SKM-1 (cell line): Measurements from ENCODE around the gene MOB2.
"Not testable (repeated sequence)": the region's sequence is repeated elsewhere in the genome, so short reads cannot be mapped to it uniquely, and the experiment has no call there.

Experiments used
- DNase-seq: peaks from one replicate; lab custom pipeline; 2025; ENCODE audit not compliant: unreplicated experiment; lab: John Stamatoyannopoulos, UW

Gene MOB2

DNA sequence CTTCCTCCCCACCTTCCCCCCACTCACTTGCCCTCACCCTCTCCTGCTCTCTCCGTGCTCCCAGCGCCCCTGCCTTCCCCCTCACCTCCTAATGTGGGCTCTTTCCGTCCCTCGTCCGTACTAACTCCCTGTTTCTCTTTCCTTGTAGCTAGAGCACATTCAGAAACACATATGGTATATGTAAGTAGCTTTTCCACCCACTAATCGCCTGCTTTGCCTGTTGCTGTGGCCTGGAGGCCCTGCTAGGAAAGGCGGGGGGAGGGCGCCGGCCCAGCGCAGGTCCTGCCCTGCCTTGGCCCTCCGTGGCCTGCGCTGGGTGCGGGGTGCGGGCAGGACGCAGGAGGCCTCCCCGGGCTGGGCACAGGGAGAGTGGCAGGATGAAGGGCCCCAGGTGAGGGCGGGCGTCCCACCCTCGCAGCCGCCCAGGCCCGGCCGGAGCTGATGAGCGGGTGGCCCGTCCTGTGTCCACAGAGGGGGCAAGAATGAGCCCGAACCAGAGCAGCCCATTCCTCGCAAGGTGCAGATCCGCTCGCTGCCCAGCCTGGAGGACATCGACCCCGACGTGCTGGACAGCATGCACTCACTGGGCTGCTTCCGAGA, 41.7 kb downstream of the MOB2 start:
- no peak for DNase-seq

DNA sequence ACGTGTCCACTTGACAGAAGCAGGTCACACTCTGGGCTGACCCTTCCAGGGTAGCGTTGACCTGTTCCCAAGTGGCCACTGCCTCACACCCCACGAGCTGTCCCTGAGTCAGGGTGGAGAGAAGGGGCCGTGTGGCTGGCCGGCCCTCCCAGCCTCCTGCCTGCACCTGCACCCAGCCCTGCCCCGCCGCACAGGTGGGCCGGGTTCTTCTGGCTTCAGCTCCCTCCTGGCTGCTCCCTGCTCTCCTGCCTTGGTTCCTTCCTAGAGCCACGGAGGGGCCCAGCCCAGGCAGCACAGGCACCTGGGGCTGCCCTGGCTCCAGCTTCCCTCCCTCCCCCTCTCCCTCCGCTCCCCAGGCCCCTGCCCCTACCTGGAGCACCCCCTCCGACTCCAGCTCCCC, 42.3 kb downstream of the MOB2 start:
- no peak for DNase-seq

DNA sequence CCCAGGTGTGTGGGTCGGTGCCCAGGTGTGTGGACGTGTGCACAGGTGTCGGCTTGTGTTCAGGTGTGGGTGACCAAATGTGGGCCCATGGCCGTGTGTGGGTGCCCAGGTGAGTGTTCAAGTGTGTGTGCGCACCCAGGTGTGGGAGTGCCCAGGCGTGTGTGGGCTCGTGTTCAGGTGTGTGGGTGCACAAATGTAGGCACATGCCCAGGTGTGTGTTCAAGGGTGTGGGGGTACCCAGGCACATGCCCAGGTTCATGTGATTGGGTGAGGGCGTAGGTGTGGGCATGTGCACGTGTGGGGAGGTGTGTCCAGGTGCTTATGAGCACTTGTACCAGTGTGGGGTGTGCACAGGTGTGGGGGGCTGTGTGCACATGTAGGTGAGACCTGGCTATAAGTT, 42.8 kb downstream of the MOB2 start:
- DNase-seq = no peak

DNA sequence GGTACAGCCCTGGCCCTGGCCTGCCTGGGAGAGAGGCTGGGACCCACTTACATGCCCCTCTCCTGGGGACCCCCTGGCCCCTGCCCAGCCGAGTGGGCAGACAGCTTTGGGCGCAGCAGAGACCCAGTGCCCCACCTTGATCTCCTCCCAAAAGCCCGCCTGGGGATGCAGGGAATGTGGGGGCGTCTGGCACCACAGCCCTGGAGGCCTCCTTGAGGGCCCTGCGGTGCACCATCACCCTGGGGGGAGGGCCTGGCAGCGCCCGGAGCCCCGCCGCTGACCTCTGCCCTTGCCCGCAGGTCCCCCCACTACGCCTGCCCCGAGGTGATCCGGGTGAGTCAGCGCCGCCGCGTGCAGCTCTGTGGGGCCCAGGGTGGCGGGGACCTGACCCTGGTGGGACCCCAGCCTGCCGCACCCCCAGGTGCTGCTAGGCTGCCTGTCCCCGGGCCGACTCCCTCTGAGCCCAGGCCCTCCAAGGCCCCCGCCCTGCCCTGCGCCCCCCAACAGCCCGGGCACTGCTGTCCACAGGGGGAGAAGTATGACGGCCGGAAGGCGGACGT, 43.7 kb downstream of the MOB2 start:
- DNase-seq = no peak

DNA sequence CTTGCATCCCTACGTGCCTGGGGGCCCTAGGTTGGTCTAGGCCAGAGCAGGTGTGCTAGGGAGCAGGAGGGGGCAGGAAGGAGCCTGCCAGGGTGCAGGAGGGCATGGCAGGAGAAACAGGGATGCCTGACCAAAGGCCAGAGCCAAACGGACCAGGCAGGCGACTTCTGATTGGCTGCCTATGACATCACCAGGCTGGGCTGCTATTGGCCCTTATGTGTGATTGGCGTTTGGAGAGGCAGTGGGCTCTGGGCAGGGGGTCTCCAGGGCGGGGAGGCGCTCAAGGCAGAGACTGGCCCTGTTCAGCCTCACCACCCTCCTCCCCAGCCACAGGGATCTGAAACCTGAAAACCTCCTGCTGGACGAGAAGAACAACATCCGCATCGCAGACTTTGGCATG, 44.4 kb downstream of the MOB2 start:
- no peak for DNase-seq

DNA sequence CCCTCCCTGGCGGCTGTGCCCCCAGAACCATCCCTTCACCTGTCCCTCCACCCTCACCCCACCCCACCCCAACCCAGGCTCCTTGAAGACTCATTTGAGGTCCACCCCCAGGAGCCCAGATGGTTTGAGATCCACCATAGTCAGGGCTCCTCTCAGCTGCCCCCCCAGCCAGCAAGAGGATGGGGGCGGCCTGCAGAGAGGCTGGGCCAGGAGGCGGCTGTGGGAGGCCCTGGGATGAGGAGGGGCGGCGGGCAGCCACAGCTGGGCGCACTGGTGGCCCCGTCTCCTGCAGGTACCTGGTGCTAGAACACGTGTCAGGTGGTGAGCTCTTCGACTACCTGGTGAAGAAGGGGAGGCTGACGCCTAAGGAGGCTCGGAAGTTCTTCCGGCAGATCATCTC, 46.1 kb downstream of the MOB2 start:
- DNase-seq = no peak

DNA sequence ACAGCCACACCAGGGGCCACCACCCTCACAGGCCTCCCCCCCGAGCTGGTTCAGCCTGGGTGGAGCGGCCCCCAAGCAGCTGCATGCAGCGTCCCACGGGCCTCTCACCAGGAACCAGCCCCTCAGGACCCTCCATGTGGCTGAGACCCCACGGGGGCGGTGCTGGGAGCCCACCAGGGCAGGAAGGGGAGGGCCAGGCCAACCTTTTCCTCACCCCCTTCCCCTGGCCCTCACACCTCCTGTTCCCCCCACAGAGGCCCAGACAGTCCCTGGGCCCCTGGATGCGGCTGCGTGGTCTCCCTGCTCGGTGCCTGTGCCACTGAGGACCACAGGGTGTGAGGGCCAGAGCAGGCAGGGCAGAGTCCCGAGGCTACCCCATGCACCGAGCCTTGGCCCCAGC, 46.5 kb downstream of the MOB2 start:
- no peak for DNase-seq

DNA sequence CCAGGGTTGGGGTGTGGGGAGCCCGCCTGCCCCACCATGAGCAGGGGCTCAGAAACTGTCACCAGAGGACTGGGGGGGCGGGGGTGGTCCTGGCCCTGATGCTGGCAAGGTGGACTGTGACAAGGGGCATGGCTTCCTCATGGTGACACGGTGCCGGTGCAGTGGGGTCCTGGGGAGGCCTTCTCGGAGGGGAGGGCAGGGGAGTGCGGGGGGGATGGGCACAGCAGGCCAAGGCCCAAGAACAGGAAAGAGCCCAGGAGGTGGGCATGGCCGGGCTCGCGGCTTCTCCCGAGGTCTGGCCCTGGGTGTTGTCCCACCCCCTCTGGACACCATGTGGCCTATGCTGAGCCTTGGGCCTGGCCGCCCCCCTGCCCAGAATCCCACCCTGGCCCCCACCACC, 47.2 kb downstream of the MOB2 start:
- no peak for DNase-seq

DNA sequence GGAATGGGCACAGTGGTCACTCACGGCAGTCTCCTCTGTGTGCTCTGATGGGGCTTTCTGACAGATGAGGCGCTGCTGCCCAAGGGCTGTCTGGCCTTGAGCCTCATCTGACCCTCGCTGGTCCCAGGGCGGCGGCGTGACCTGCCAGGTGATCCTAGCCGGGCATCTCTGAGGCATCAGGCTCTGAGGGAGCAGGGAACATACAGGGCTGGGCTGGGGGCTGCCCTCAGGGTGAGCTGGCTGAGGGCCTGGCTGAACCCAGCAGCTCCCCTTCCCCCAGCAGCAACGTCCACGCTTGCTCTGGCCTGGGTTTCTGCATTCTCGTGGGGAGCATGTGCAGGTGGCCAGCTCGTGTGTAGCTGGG, 47.6 kb downstream of the MOB2 start:
- DNase-seq = no peak

DNA sequence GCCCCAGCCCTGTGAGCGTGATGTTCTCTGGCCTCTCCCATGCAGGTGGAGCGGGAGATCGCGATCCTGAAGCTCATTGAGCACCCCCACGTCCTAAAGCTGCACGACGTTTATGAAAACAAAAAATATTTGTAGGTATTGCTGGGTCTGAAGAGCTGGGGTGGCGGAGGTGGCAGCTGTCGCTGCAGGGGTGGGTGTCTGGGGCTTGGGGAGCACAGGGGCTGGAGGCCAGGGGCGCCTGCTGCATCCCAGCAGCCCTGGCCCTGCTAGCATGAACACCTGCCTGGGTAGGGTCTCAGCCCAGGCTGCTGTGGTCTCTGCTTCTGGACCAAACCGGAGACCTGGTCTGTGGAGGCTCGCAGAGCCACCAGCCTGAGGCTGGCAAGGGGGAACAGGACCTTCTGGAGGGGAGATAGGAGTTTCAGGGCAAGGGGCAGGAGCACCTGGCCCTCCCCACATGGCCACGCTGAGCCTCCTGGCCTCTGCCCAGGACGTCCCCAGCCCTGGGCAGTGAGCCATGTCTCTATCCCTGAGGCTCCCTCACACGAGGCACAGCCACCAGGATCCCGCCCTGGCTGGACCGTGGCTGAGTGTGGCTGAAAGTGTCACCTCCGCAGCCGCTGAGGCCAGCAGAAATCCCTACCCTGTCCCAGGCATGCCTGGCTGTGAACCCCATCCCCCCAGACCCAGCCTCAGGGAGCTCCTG, 48.2 kb downstream of the MOB2 start:
- DNase-seq = no peak

DNA sequence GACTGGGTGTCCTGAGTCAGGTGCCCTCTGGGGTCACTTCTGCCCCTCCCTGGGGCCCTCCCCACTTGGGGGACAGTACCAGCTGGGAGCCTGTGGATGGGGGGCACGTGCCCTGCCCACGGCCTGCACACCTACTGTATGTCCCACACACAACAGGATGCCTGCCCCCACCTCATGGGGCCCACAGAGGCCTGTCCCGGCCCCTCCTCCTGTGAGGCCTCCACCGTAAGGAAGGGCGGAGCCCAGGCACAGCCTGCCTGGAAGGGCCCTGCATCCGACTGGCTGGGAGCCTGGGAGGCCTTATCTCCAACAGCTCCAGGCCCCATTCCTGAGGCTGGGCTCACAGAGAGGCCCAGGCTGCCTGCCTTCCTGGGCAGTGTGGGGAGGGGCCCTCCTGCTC, 49.1 kb downstream of the MOB2 start:
- no peak for DNase-seq

DNA sequence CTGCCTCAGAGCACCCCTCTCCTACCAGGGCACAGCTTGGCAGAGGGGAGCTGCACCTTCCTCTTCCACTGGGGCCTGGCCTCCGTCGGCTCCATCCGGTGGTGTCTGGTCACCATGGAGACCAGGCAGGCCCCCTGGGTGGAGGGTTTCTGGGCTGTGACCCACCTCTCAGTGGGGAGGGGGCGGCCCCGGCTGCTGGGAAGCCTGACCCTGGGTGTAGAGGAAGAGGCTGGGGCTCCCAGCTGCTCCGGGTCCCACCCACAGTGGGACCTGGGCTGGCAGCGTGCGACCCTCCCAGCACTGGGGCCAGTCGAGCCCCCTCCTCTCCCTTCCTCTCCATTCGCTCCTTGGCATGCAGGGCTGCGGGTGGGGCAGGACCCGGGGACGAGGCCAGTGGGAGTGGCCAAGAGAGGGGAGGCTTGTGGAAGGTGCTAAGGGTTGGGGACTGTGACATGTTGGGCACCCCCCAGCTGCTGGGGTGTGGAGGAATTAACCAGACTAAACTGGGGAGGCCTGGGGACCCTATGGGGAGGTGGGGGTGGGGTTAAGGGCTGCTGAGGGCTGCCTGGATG, 50.0 kb downstream of the MOB2 start:
- DNase-seq = no peak

DNA sequence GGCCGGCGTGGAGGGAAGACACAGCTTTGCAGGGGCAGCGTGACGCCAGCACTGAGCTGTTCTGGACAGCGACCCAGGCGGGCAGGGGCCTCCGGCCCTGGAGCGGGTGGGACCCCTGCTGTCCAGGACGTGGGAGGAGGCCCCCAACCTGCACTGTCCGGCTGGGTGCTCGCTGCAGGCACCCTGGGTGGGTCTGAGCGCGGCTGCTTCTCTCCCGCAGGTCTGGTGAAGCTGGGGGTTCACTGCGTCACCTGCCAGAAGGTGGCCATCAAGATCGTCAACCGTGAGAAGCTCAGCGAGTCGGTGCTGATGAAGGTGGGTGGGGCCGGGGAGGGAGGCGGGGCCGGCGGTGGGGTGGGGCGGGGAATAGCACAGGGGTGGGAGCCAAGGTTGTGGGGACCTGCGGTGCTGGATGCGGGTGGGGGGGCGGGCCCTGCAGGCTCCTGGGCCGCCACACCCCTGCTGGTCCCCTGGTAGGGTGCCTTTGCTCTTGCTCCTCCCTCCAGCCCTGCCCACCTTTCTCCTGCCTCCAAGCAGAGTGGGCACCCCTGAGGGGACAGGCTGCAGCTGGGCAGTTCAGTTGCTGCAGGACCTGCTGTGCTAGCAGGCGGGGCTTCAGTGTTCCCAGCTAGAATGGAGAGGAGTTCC, 50.6 kb downstream of the MOB2 start:
- DNase-seq = no peak

DNA sequence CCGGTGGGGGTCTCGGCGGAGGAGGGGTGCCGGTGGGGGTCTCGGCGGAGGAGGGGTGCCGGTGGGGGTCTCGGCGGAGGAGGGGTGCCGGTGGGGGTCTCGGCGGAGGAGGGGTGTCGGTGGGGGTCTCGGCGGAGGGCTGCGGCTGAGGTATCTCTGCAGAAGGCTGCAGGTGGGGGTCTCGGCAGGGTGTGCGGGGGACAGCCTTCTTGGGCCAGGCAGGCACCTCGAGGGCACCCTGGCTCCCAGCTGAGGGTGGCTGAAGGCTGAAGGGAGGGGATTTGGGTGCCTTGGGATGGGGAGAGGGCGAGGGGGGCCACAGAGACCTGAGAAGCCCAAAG, 51.1 kb downstream of the MOB2 start:
- DNase-seq = not testable (repeated sequence)

DNA sequence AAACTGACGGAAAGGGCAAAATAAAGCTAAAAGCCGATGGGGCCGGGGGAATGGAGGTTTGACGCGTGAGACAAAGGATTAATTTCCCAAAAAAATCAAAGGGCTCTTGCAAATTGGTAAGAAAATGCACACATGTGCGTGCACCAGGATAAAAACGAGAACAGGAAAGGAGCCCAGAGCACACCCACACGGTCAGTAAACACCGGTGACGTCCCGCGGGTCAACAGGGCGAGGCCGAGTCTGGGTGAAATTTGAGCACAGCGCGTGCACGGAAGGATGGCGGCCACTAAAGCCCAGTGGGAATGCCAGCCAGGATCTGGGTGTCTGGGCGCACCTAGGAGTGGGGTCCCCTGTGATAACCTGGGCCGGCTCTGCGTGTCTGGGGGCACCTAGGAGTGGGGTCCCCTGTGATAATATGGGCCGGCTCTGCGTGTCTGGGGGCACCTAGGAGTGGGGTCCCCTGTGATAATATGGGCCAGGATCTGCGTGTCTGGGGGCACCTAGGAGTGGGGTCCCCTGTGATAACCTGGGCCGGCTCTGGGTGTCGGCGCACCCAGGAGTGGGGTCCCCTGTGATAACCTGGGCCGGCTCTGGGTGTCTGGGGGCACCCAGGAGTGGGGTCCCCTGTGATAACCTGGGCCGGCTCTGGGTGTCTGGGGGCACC, 52.5 kb downstream of the MOB2 start:
- DNase-seq = no peak

DNA sequence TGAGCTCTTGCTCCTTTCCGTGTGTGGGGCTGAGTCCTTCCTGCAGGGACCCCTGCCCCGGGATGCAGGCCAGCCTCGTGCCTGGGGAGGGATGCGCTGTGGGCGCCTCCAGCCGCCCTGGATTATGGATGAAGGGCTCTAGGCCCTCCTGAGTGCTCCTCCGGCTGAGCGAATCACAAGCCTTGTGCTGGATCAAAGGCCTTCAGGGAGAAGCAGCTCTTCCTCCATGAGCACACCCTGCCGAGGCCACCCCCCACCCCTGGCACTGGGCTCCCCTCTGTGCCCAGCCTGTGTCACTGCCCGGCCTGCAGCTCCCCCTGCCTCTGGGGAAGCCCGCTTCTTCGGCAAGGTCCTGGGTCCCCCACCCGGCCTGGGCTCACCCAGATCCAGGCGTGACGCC, 53.0 kb downstream of the MOB2 start:
- no peak for DNase-seq

DNA sequence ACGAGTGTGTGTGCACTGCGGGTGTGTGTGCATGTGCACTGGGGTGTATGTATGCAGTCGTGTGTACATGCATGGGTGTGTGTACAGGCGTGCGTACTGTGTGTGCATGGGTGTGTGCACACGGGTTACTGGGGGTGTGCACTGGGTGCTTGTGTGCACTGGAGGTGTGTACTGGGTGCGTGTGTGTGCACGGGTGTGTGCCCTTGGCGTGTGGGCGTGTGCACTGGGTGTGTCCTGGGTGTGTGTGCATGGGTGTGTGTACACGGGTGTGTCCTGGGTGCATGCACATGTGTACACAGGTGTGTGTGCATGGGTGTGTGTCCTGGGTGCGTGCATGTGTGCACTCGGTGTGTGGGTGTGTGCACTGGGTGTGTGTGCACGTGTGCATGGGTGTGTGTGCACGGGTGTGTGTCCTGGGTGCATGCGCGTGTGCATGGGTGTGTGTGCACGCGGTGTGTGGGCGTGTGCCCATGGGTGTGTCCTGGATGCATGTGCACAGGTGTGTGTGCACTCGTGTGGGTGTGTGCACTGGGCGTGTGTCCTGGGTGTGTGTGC, 57.7 kb downstream of the MOB2 start:
- DNase-seq = no peak

DNA sequence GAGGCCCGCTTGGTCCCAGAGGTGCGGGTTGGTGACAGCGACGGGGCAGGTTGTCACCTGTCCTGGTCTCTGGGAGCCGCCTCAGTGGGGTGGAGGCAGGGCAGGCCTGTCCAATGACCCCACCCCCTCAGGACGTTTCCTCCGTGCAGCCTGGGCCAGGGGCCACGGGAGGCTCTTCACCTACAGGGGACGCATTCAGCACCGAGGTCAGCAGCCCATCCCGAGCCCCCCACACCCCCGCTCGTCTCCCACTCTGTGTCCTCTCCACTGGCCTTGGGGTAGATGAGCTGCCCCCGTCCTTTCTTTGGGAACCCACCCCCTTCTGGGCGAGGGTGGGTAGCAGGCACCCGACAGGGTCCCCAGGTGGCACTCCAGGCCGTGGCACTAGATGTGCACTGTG, 61.1 kb downstream of the MOB2 start:
- DNase-seq = no peak

DNA sequence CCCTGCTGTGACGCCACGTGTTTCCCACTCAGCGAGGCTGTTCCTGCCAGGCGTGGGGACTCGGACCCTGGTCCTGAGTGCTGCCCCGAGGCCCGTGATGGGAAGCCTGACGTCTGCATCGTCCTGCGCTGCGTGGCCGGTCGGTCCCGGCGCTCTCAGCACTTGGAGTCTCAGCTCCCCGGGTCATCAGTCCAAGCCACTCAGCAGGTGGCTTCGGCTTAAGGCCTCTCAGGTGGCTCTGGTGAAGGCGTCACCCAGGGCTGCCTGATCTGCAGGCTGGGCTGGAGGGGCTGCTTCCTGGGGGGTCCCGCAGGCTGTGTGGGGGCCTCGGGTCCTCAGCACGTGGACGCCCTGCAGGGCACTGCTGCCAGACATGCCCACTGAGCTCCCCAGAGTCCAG, 61.6 kb downstream of the MOB2 start:
- DNase-seq = no peak

DNA sequence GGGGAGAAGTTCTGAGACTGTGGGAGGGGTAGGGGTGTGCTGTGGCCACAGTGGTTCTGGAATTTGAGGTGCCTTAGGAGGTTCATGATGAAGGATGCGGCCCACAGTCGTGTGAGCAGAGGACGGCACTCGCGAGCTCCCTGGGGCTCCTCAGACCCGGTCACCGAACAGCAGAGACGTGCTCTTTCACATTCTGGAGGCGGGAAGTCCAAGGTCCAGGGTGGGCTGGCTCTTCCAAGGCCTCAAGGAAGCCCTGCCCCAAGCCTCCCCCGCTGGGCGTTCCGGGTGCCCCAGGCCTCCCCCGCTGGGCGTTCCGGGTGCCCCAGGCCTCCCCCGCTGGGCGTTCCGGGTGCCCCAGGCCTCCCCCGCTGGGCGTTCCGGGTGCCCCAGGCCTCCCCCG, 63.2 kb downstream of the MOB2 start:
- not testable (repeated sequence) for DNase-seq

DNA sequence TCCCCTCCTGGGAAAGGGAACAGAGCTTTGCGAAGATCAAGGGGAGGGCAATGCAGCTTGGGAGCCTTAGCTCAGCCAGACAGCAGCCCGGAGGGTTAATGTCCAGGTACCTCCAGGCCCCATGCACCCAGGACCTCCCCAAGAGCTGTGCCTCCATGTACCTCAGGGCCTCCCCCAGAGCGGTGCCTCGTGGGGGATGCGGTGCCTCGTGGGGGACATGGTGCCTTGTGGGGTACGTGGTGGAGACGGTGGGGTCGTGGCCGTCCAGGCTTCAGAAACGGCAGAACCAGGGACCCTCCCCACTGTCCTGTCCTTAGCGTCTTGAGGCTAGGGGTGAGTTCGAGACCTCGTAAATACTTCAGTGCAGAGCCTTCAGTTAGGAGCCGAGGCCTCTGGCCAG, 63.6 kb downstream of the MOB2 start:
- DNase-seq = no peak
